H1 (cell line): ENCODE results near the gene NXN. TPM values are rescaled to one million over a fixed set of nuclear protein-coding genes. Genes with fewer than 3 reads are reported as not detected.

Source experiments
- CTCF ChIA-PET: fragments of 300-600 bp; sonication (Branson Sonifier 250); formaldehyde crosslinking; loops from one replicate; lab custom pipeline; 2021; ENCODE audit not compliant: partially characterized antibody; lab: Charles Lee
- POLR2A ChIA-PET: fragments of 300-600 bp; sonication (Branson Sonifier 250); formaldehyde crosslinking; loops from one replicate; lab custom pipeline; 2021; ENCODE audit warnings: inconsistent platforms; ENCODE audit not compliant: partially characterized antibody; lab: Charles Lee
- DNase-seq, 2 experiments: peaks; one replicate each; pipeline versions ENCODE4 v3.0.0 to v3.0.0-alpha.2; 2010 to 2022; ENCODE audit warnings: low spot score in 2 of 2, low read depth in 1 of 2, mixed read lengths in 1 of 2
- FAIRE-seq: peaks from 2 replicates; lab custom pipeline; 2011; peaks lifted over from hg19 to GRCh38; lab: Jason Lieb, UNC
- H2AFZ ChIP-seq: 2 replicates; pipeline ENCODE4 v1.8.1; 2012; ENCODE audit warnings: low read length, inconsistent platforms
- H2AK5ac ChIP-seq: 2 replicates; pipeline ENCODE4 v1.6.1; 2013; ENCODE audit warnings: low read depth, low read length
- H2BK120ac ChIP-seq: replicated peaks from 2 replicates; pipeline ENCODE3; 2013; ENCODE audit warnings: low read depth, low read length, inconsistent platforms
- H2BK12ac ChIP-seq: 2 replicates; pipeline ENCODE4 v1.6.1; 2013; ENCODE audit warnings: low read depth, low read length
- H2BK15ac ChIP-seq: 2 replicates; pipeline ENCODE4 v1.6.1; 2013; ENCODE audit warnings: low read length
- H2BK20ac ChIP-seq: 2 replicates; pipeline ENCODE4 v1.6.1; 2013; ENCODE audit warnings: low read length
- H2BK5ac ChIP-seq: 2 replicates; pipeline ENCODE4 v1.6.1; 2013; ENCODE audit warnings: low read depth, low read length
- H3K14ac ChIP-seq: 2 replicates; pipeline ENCODE4 v1.6.1; 2013; ENCODE audit warnings: inconsistent platforms; ENCODE audit not compliant: insufficient read length
- H3K18ac ChIP-seq: 2 replicates; pipeline ENCODE4 v1.6.1; 2013; ENCODE audit warnings: low read length; ENCODE audit errors: extremely low read depth
- H3K23ac ChIP-seq: 2 replicates; pipeline ENCODE4 v1.6.1; 2013; ENCODE audit warnings: inconsistent platforms; ENCODE audit not compliant: insufficient read length
- H3K23me2 ChIP-seq: 2 replicates; pipeline ENCODE4 v1.6.1; 2013; ENCODE audit warnings: low read depth, low read length
- H3K27ac ChIP-seq: 2 replicates; pipeline ENCODE4 v1.6.1; 2011; ENCODE audit warnings: low read depth, low read length, inconsistent platforms
- H3K27me3 ChIP-seq, 4 experiments: replicated peaks in 1 of 4; 1 replicate in 1 of 4; 2 replicates in 3 of 4; pipeline versions ENCODE4 v1.6.1 to v1.8.1; 2011 to 2013; ENCODE audit warnings: low read length in 3 of 4, mild to moderate bottlenecking in 3 of 4, inconsistent platforms in 2 of 4, mixed read lengths in 2 of 4, moderate library complexity in 1 of 4; ENCODE audit not compliant: control insufficient read depth in 3 of 4, insufficient read depth in 3 of 4; ENCODE audit errors: extremely low read depth in 1 of 4
- H3K36me3 ChIP-seq, 4 experiments: 2 replicates each; pipeline versions ENCODE4 v1.6.1 to v1.8.1; 2011 to 2013; ENCODE audit warnings: mild to moderate bottlenecking in 4 of 4, low read length in 3 of 4, moderate library complexity in 2 of 4, control low read depth in 1 of 4, inconsistent platforms in 1 of 4; ENCODE audit not compliant: insufficient read depth in 4 of 4, control insufficient read depth in 2 of 4
- H3K4ac ChIP-seq: replicated peaks from 2 replicates; pipeline ENCODE3; 2013; ENCODE audit warnings: low read length, low read depth, mixed read lengths, inconsistent platforms; ENCODE audit not compliant: insufficient read length
- H3K4me1 ChIP-seq, 4 experiments: replicated peaks in 1 of 4; 1 replicate in 1 of 4; 2 replicates in 3 of 4; pipeline versions ENCODE4 v1.6.1 to v1.8.1; 2011 to 2013; ENCODE audit warnings: low read length in 3 of 4, inconsistent platforms in 2 of 4, mixed read lengths in 1 of 4; ENCODE audit not compliant: insufficient read depth in 4 of 4, control insufficient read depth in 3 of 4
- H3K4me2 ChIP-seq, 2 experiments: 2 replicates each; pipeline versions ENCODE4 v1.6.1 to v1.8.1; 2011 to 2013; ENCODE audit warnings: low read depth in 2 of 2, low read length in 2 of 2, control low read depth in 1 of 2, inconsistent platforms in 1 of 2, mild to moderate bottlenecking in 1 of 2; ENCODE audit not compliant: insufficient read depth in 1 of 2
- H3K4me3 ChIP-seq, 4 experiments: fragments of 200-600, 300-600 bp in 1 of 4; sonication (generic), shearing (Covaris generic), sonication (Bioruptor Twin) in 1 of 4; 2 replicates each; pipeline versions ENCODE4 v1.5.1 to v1.8.1; 2011 to 2016; ENCODE audit warnings: low read length in 4 of 4, low read depth in 3 of 4, control low read depth in 2 of 4, inconsistent platforms in 2 of 4, mild to moderate bottlenecking in 2 of 4, mixed read lengths in 1 of 4, moderate library complexity in 1 of 4; ENCODE audit not compliant: insufficient read depth in 2 of 4; ENCODE audit errors: extremely low read depth in 1 of 4
- H3K56ac ChIP-seq: replicated peaks from 2 replicates; pipeline ENCODE3; 2013; ENCODE audit warnings: low read depth, mild to moderate bottlenecking, mixed read lengths, low read length, inconsistent platforms; ENCODE audit not compliant: insufficient read length
- H3K79me1 ChIP-seq: 2 replicates; pipeline ENCODE4 v1.6.1; 2013; ENCODE audit warnings: low read depth, low read length, control low read depth
- H3K79me2 ChIP-seq, 2 experiments: 2 replicates each; pipeline versions ENCODE4 v1.6.1 to v1.8.1; 2012 to 2013; ENCODE audit warnings: low read length in 2 of 2, mild to moderate bottlenecking in 2 of 2, inconsistent platforms in 1 of 2; ENCODE audit not compliant: insufficient read depth in 2 of 2, control insufficient read depth in 1 of 2
- H3K9ac ChIP-seq, 4 experiments: replicated peaks in 1 of 4; 1 replicate in 1 of 4; 2 replicates in 3 of 4; pipeline versions ENCODE4 v1.6.1 to v1.8.1; 2011 to 2013; ENCODE audit warnings: low read depth in 3 of 4, low read length in 3 of 4, control low read depth in 2 of 4, mild to moderate bottlenecking in 2 of 4, moderate library complexity in 2 of 4, inconsistent platforms in 1 of 4; ENCODE audit errors: extremely low read depth in 1 of 4
- H3K9me3 ChIP-seq, 2 experiments: 2 replicates each; pipeline versions ENCODE4 v1.6.1 to v1.8.1; 2012 to 2013; ENCODE audit warnings: mild to moderate bottlenecking in 2 of 2, moderate library complexity in 2 of 2, control low read depth in 1 of 2, inconsistent platforms in 1 of 2, low read depth in 1 of 2, low read length in 1 of 2, mixed read lengths in 1 of 2; ENCODE audit not compliant: insufficient read depth in 2 of 2
- H4K20me1 ChIP-seq, 2 experiments: replicated peaks in 1 of 2; 2 replicates each; pipeline versions ENCODE3 to v1.8.1; 2011 to 2013; ENCODE audit warnings: inconsistent platforms in 2 of 2, low read length in 2 of 2, mild to moderate bottlenecking in 1 of 2; ENCODE audit not compliant: insufficient read depth in 2 of 2, control insufficient read depth in 1 of 2
- H4K5ac ChIP-seq: 2 replicates; pipeline ENCODE4 v1.6.1; 2013; ENCODE audit warnings: low read length, low read depth, mixed read lengths, inconsistent platforms; ENCODE audit not compliant: insufficient read length
- H4K8ac ChIP-seq: 2 replicates; pipeline ENCODE4 v1.8.0; 2013; ENCODE audit warnings: mild to moderate bottlenecking, moderate library complexity, low read length, inconsistent platforms; ENCODE audit not compliant: insufficient read depth; ENCODE audit errors: extremely low read depth
- H4K91ac ChIP-seq: replicated peaks from 2 replicates; pipeline ENCODE3; 2013; ENCODE audit warnings: low read length, mixed read lengths, inconsistent platforms; ENCODE audit not compliant: insufficient read length
- ASH2L ChIP-seq: fragments of 200-600, 300-600 bp; sonication (generic); IDR thresholded peaks from one replicate; pipeline ENCODE4 v1.7.1; 2017; ENCODE audit warnings: low read length
- ATF2 ChIP-seq: IDR thresholded peaks from 2 replicates; pipeline ENCODE4 v1.6.1; 2012; ENCODE audit warnings: low read length, inconsistent platforms
- CBX5 ChIP-seq: fragments of 300-800, 300-1000 bp; sonication (generic); IDR thresholded peaks from 2 replicates; pipeline ENCODE4 v1.7.1; 2016; ENCODE audit warnings: antibody characterized with exemption, low read length, low read depth
- CEBPB ChIP-seq: IDR thresholded peaks from 2 replicates; pipeline ENCODE4 v1.6.1; 2012; ENCODE audit warnings: low read depth, low read length
- CHD1 ChIP-seq: IDR thresholded peaks from 2 replicates; pipeline ENCODE4 v1.6.1; 2012; ENCODE audit warnings: low read depth, low read length, improper control_type of control experiment
- CTCF ChIP-seq, 3 experiments: IDR thresholded peaks; 1 replicate in 2 of 3; 2 replicates in 1 of 3; pipeline versions ENCODE4 v1.5.1 to v1.6.1; 2011; ENCODE audit warnings: low read length in 3 of 3, mild to moderate bottlenecking in 3 of 3, inconsistent platforms in 2 of 3, low read depth in 1 of 3, moderate library complexity in 1 of 3; ENCODE audit not compliant: insufficient read depth in 1 of 3; ENCODE audit errors: control extremely low read depth in 1 of 3
- JUND ChIP-seq: IDR thresholded peaks from 2 replicates; pipeline ENCODE4 v1.6.1; 2011; ENCODE audit warnings: mild to moderate bottlenecking, improper control_type of control experiment, low read length
- RNF2 ChIP-seq: fragments of 200-900, 300-1000 bp; sonication (generic); IDR thresholded peaks from 2 replicates; pipeline ENCODE4 v1.7.1; 2016; ENCODE audit warnings: borderline replicate concordance, low read depth, mild to moderate bottlenecking, antibody characterized with exemption, low read length; ENCODE audit not compliant: poor library complexity, severe bottlenecking; ENCODE audit errors: missing control alignments
- SIX5 ChIP-seq: IDR thresholded peaks from 2 replicates; pipeline ENCODE4 v1.6.1; 2011; ENCODE audit warnings: mild to moderate bottlenecking, low read depth, low read length
- SP4 ChIP-seq: IDR thresholded peaks from 2 replicates; pipeline ENCODE4 v1.6.1; 2012; ENCODE audit warnings: low read length, inconsistent platforms
- WGBS, 2 experiments: shearing (Covaris generic) in 1 of 2; methylation state at CpG; one replicate each; pipeline versions ENCODE4 v1.1.6 to v1.1.7; 2013 to 2015; ENCODE audit warnings: low lambda C conversion rate in 2 of 2, mixed read lengths in 2 of 2, inconsistent platforms in 1 of 2, low coverage in 1 of 2, missing lambda C conversion rate in 1 of 2; ENCODE audit not compliant: insufficient replicate concordance in 2 of 2, insufficient coverage in 1 of 2, insufficient read length in 1 of 2; ENCODE audit errors: extremely low coverage in 1 of 2, missing lambda C conversion rate in 1 of 2; 5-methylcytosine and 5-hydroxymethylcytosine counted together
- polyA plus RNA-seq, 7 experiments: library from polyadenylated mRNA; depleted of rRNA in 3 of 7; stranded (reverse) in 5 of 7; unstranded in 2 of 7; fragments of >200 nt in 5 of 7; fragments of 200-250 nt in 2 of 7; gene quantifications; 1 replicate in 5 of 7; 2 replicates in 1 of 7; 4 replicates in 1 of 7; pipeline versions ENCODE4 v1.2.1 to v1.2.3, GENCODE V29; 2011 to 2013; ENCODE audit warnings: missing spikeins in 2 of 7, mixed read lengths in 2 of 7
- total RNA-seq: library from RNA; stranded (reverse); fragmentation: NEBNext Ultra II Directional; extraction: Animal tissue kit (Norgen Biotek cat#: 25700); gene quantifications from 2 replicates; pipeline ENCODE4 v1.2.1, GENCODE V29; 2021

The NXN gene
- total and polyA plus RNA-seq, 2 of the 8 experiments (the other 6 are each of a cell fraction or from before 2014, with no cell fraction given) = 94.1 to 107 TPM

- Histone ChIP-seq H3K36me3 (no peaks in the 10 kb centered on the region), H3K79me1 (no peaks in the 10 kb centered on the region; the same call in 1 of the 2 replicates), H3K4me3 (no peak overlapping the region), H2BK12ac (no peak overlapping the region), H3K9me3 (no peaks in the 10 kb centered on the region), H3K4ac (no peak overlapping the region), H3K27me3 (no peaks in the 10 kb centered on the region), H3K4me2 (no peak overlapping the region), H3K27ac (no peak overlapping the region), H3K79me2 (no peaks in the 10 kb centered on the region), H3K56ac (no peak overlapping the region), H2AK5ac (no peak overlapping the region), H2BK20ac (no peak overlapping the region), H4K8ac (no peak overlapping the region), H3K4me1 (peaks cover 0 to 3% (median 2%) of the 10 kb centered on the region in 4 experiments; a peak in 3 of 7 replicates), H2AFZ (no peak overlapping the region), H3K14ac (no peak overlapping the region), H4K91ac (no peak overlapping the region), H3K18ac (no peak overlapping the region), H3K9ac (no peak overlapping the region), H3K23me2 (no peaks in the 10 kb centered on the region), H2BK120ac (no peak overlapping the region), H3K23ac (no peak overlapping the region), H4K20me1 (no peaks in the 10 kb centered on the region), H2BK15ac (no peak overlapping the region), H4K5ac (no peak overlapping the region), H2BK5ac (no peak overlapping the region)
- DNase-seq = no peak
- 80% methylated on average over 3 of the region's 3 CpGs; no CpG with 5 or more reads in 1 of the 2 experiments for WGBS, 2 experiments
- POLR2A ChIA-PET = interaction anchor here (1.6 kb wide), 1 partner anchor 189 kb away, joined by 3 read pairs; no protein-coding TSS in a partner anchor
- CTCF ChIA-PET = interaction anchor here (2.1 to 17.5 kb wide), 4 partner anchors 12 to 190 kb away, joined by 14 to 258 read pairs (median 50); partner anchors contain the start of gene TIMM22
- FAIRE-seq = no peak
- TF ChIP-seq SIX5 (no peak), CBX5 (no peak), SP4 (no peak), ATF2 (no peak), CTCF (IDR thresholded peaks at IDR 0.05; ENCODE audit: control extremely low read depth in 1 of 3, insufficient read depth in 1 of 3, low read depth in 1 of 3, low read length in 3 of 3) (no peak), RNF2 (no peak), JUND (no peak), ASH2L (no peak), CEBPB (no peak), CHD1 (no peak)
Measured at GRCh38 chr17:983921-984320, 4.3 kb upstream of the NXN start.
